Ovary (tissue), 9 donors: ENCODE measurements around the gene IL23A. TPM values are rescaled to one million over a fixed set of nuclear protein-coding genes. Genes with fewer than 3 reads are reported as not detected.

ENCODE experiments used
- DNase-seq, 5 donors: peaks; one replicate each; pipeline ENCODE4 v3.0.0-alpha.2; 2019 to 2020
- H3K27ac ChIP-seq, 2 donors: fragments of 200-600 bp; one replicate each; pipeline versions ENCODE4 v1.5.1 to v1.8.0; 2019 to 2022
- H3K27me3 ChIP-seq: fragments of 200-600 bp; one replicate; pipeline ENCODE4 v1.8.0; 2022
- H3K36me3 ChIP-seq: fragments of 200-600 bp; sonication (generic); one replicate; pipeline ENCODE4 v1.5.1; 2019
- H3K4me1 ChIP-seq: one replicate; pipeline ENCODE4 v1.8.1; 2013; ENCODE audit warnings: mild to moderate bottlenecking, moderate library complexity; ENCODE audit not compliant: insufficient read depth
- H3K4me3 ChIP-seq: fragments of 200-600 bp; sonication (generic); one replicate; pipeline ENCODE4 v1.5.1; 2017
- H3K9me3 ChIP-seq, 2 donors: fragments of 200-600 bp in 1 of 2; sonication (generic) in 1 of 2; one replicate each; pipeline versions ENCODE4 v1.5.1 to v1.8.1; 2013 to 2019; ENCODE audit warnings: mild to moderate bottlenecking in 1 of 2, moderate library complexity in 1 of 2
- CTCF ChIP-seq, 3 donors: fragments of 450-650 bp in 2 of 3; fragments of 200-600 bp in 1 of 3; IDR thresholded peaks; one replicate each; pipeline versions ENCODE4 v1.5.1 to v1.8.0; 2016 to 2022; ENCODE audit warnings: antibody characterized with exemption in 3 of 3, mild to moderate bottlenecking in 1 of 3
- EP300 ChIP-seq: sonication (generic); formaldehyde crosslinking; IDR thresholded peaks from one replicate; pipeline ENCODE4 v1.6.1; 2017; ENCODE audit warnings: antibody characterized with exemption
- POLR2A ChIP-seq: fragments of 450-650 bp; IDR thresholded peaks from one replicate; pipeline ENCODE4 v1.6.1; 2017; ENCODE audit warnings: antibody characterized with exemption, mild to moderate bottlenecking, moderate library complexity
- WGBS, 3 donors: extraction: QIAGEN DNeasy Blood & Tissue Kit in 1 of 3; methylation state at CpG; one replicate each; pipeline versions ENCODE4 v1.1.5 to v1.1.7; 2013 to 2017; 5-methylcytosine and 5-hydroxymethylcytosine counted together
- intact Hi-C, 4 donors: fragments of 100-400 bp; cut with DNase I; formaldehyde crosslinking; loops; one replicate each; pipeline versions ENCODE4 v1.11.0 to v1.15.1; 2022 to 2023
- polyA plus RNA-seq, 2 donors: library from polyadenylated mRNA; stranded (reverse); fragments of 200-250 nt in 1 of 2; fragments of 350-450 nt in 1 of 2; fragmentation: Illumina TruSeq in 1 of 2; extraction: RNeasy Lipid Tissue Mini Kit (QIAGEN cat#74804) in 1 of 2; gene quantifications; one replicate each; pipeline ENCODE4 v1.2.3, GENCODE V29; 2013 to 2014
- total RNA-seq, 7 donors: library from RNA; depleted of rRNA in 2 of 7; stranded (reverse); fragments of >200 nt in 2 of 7; fragmentation: NEBNext Ultra II Directional in 3 of 7; extraction: Animal tissue kit (Norgen Biotek cat#: 25700) in 3 of 7; gene quantifications; one replicate each; pipeline versions ENCODE4 v1.1.0 to v1.2.4, GENCODE V29; 2016 to 2023
- donor health status: DM: no; HTN: no; CAD: no; lungs with moderate emphysema.
- donor health status: DM: no; HTN: no; CAD: no.
- donor health status: Bipolar disorder and iron deficiency.
- donor health status: DM: yes; HTN: yes; CAD: no.
- donor health status: DM: no; HTN: no; CAD: no.
- donor health status: DM: yes; HTN: yes; CAD: no.

The IL23A gene
- total and polyA plus RNA-seq, 9 donors = 0.16 to 0.35 (median 0.23) TPM; not detected in 6

- WGBS, 3 donors = 67 to 79% (median 74%) methylated on average over 8 of the region's 8 CpGs
- Histone ChIP-seq H3K36me3 (no peaks in the 10 kb centered on the region), H3K27me3 (no peaks in the 10 kb centered on the region), H3K4me3 (no peak overlapping the region), H3K27ac (no peak overlapping the region), H3K4me1 (peaks cover 6% of the 10 kb centered on the region), H3K9me3 (no peaks in the 10 kb centered on the region)
- intact Hi-C loops = no loop called here
- DNase-seq = no peak
- TF ChIP-seq CTCF (IDR thresholded peaks at IDR 0.05) (no peak), POLR2A (no peak), EP300 (no peak)
Measured at GRCh38 chr12:56361487-56362129, 22.9 kb downstream of the IL23A start.

GRCh38 chr12:56362130-56363059 lies 23.7 kb downstream of the IL23A start, which contains the start of gene APOF:
TSS of gene APOF (minus strand) at chr12:56362857. CDS start at chr12:56362745, 112 bp downstream.
- Histone ChIP-seq H3K4me1 (peaks cover 6% of the 10 kb centered on the region), H3K36me3 (no peaks in the 10 kb centered on the region), H3K27ac (no peak within 1 kb of the TSS), H3K9me3 (no peaks in the 10 kb centered on the region), H3K27me3 (no peaks in the 10 kb centered on the region), H3K4me3 (no peak within 1 kb of the TSS)
- DNase-seq = no peak
- WGBS, 3 donors = 92 to 93% (median 93%) methylated on average over 10 of the region's 10 CpGs
- no peak for TF ChIP-seq CTCF (IDR thresholded peaks at IDR 0.05)
- intact Hi-C loops = no loop called here

GRCh38 chr12:56366948-56367347 lies 28.3 kb downstream of the IL23A start:
- Histone ChIP-seq H3K36me3 (no peaks in the 10 kb centered on the region), H3K4me1 (no peaks in the 10 kb centered on the region), H3K9me3 (no peaks in the 10 kb centered on the region), H3K4me3 (no peak overlapping the region), H3K27me3 (no peaks in the 10 kb centered on the region), H3K27ac (no peak overlapping the region)
- no peak for DNase-seq
- 72 to 83% (median 72%) methylated on average over 3 of the region's 3 CpGs for WGBS, 3 donors
- intact Hi-C loops = no loop called here
- no peak for TF ChIP-seq EP300
- no peak for TF ChIP-seq POLR2A
- TF ChIP-seq CTCF (IDR thresholded peaks at IDR 0.05) = no peak

- Histone ChIP-seq H3K27me3 (no peaks in the 10 kb centered on the region), H3K4me1 (no peaks in the 10 kb centered on the region), H3K4me3 (no peak overlapping the region), H3K36me3 (no peaks in the 10 kb centered on the region), H3K9me3 (no peaks in the 10 kb centered on the region), H3K27ac (no peak overlapping the region)
- WGBS, 3 donors = 92 to 94% (median 92%) methylated on average over 1 of the region's 1 CpG
- intact Hi-C loops = loop anchor here in 1 of 4 donors (10.0 kb wide), 1 partner anchor 71 kb away; the partner anchor contains the start of gene TIMELESS
- TF ChIP-seq EP300 = no peak
- no peak for TF ChIP-seq CTCF (IDR thresholded peaks at IDR 0.05)
- TF ChIP-seq POLR2A = no peak
- no peak for DNase-seq
Measured at GRCh38 chr12:56373515-56373914, 34.8 kb downstream of the IL23A start.
